NB4 (cell line): ENCODE measurements around the gene DLX5.

Experiments used
- CTCF ChIP-seq: IDR thresholded peaks from one replicate; pipeline ENCODE4 v1.5.1; 2012; ENCODE audit warnings: low read depth, low read length
- MAX ChIP-seq: IDR thresholded peaks from 2 replicates; pipeline ENCODE4 v1.6.1; 2011; ENCODE audit warnings: low read depth, low read length
- MYC ChIP-seq: IDR thresholded peaks from 2 replicates; pipeline ENCODE4 v1.6.1; 2011; ENCODE audit warnings: low read depth, low read length
- POLR2A ChIP-seq: IDR thresholded peaks from 2 replicates; pipeline ENCODE4 v1.6.1; 2011; ENCODE audit warnings: mild to moderate bottlenecking; ENCODE audit not compliant: insufficient read length; ENCODE audit errors: extremely low read depth

DNA sequence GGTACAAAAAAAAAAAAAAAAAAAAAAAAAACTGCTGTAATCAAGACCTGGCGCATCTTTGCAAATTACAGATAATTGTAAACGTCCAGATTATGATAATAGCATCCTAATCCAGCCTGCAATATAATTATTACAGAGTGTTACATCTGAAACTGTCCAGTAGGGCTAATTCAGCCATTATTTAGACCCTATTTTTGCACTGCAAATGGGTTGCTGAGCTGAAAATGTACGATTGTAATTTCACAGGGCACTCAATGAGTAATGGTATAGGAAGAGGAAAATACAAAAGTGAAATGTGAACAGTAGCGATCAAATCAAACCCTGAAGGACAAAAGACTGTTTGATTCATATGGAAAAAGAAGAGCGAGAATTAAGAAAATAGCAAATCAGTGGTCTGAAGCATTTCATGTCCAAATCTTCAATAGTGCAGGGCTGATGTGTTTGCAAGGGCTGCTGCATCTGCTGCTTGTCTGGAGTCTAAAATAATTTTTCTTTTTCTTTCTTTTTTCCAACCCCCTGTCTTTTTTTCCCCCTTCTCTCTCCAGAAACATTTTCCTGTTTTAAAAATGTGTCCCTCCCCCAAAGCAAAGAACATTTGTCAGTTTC is 10.4 kb downstream of the DLX5 start:
- no peak for TF ChIP-seq CTCF
- TF ChIP-seq MYC, result no peak
- TF ChIP-seq POLR2A, result no peak
- TF ChIP-seq MAX, result no peak
